ENCODE data around the gene POP4. TPM values are rescaled to one million over a fixed set of nuclear protein-coding genes. Genes with fewer than 3 reads are reported as not detected.

Gene POP4
- total and polyA plus RNA-seq, 2 of the 13 experiments (the other 11 are each of a cell fraction or from before 2014, with no cell fraction given), result 32.2 to 84.0 TPM

DNA sequence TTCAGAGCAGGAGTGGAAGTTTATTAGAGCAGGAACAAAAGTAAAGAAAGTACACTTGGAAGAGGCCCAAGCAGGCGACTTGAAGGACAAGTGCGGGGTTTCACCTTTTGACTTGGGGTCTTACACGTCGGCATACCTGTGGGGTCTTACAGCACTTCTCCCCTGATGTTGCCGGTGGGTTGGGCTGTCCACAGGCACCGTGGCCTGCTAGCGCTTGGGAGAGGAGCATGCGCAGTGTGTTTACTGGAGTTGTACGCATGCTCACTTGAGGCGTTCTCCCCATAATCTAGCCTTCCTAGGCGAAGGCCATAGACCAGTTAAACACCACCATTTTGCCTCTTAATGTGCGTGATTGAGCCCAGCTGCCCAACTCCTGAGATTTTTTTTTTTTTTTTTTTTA, 34.1 kb downstream of the POP4 start:
- Histone ChIP-seq H3K4me2 (ENCODE audit: low read depth, low read length) (no peak overlapping the region), H3K36me3 (replicated peaks in 1 of 2; ENCODE audit: control insufficient read depth in 1 of 2, insufficient read depth in 2 of 2, low read length in 2 of 2) (no peaks in the 10 kb centered on the region), H3K4me3 (replicated peaks in 1 of 3; ENCODE audit: insufficient read depth in 1 of 3, low read depth in 2 of 3, low read length in 3 of 3) (no peak overlapping the region), H2AFZ (ENCODE audit: low read length) (no peak overlapping the region), H3K27me3 (ENCODE audit: control insufficient read depth in 1 of 2, insufficient read depth in 2 of 2, low read length in 2 of 2) (peaks cover 1 to 4% of the 10 kb centered on the region in 2 experiments; a peak in 4 of 5 replicates), H3K4me1 (ENCODE audit: insufficient read depth, low read length) (no peaks in the 10 kb centered on the region), H3K9ac (ENCODE audit: insufficient read depth, low read depth, low read length) (no peak overlapping the region), H3K9me3 (ENCODE audit: low read length) (no peaks in the 10 kb centered on the region), H3K27ac (ENCODE audit: extremely low read length, insufficient read depth, low read length) (no peak overlapping the region), H4K20me1 (ENCODE audit: insufficient read depth, low read length) (no peaks in the 10 kb centered on the region), H3K79me2 (ENCODE audit: insufficient read depth, low read length) (no peaks in the 10 kb centered on the region)
- POLR2A ChIA-PET, result no interaction called here
- in situ Hi-C loops (cut with HindIII; ENCODE audit: extremely low pct_ligation_motif_present, low pct_unique_long_range_greater_than_20kb) (no loop called here), intact Hi-C loops (cut with micrococcal nuclease; ENCODE audit: unreplicated experiment) (no loop called here)
- ATAC-seq (no peak), DNase-seq (ENCODE audit: low spot score) (no peak), FAIRE-seq (no peak)
- no peak for TF ChIP-seq EP300 (IDR thresholded peaks at IDR 0.05; ENCODE audit: low read depth in 2 of 2, low read length in 2 of 2)
- no peak for TF ChIP-seq EP300 (CRISPR knock-in tag; IDR thresholded peaks at IDR 0.05; ENCODE audit: borderline replicate concordance)
- no TSS peak for BruUV-seq (replicated peaks)
- WGBS (ENCODE audit: low lambda C conversion rate), result 62% methylated on average over 11 of the region's 12 CpGs
- CTCF ChIA-PET (ENCODE audit: low intra/inter-chr PET ratio, low total read pairs), result no interaction called here

DNA sequence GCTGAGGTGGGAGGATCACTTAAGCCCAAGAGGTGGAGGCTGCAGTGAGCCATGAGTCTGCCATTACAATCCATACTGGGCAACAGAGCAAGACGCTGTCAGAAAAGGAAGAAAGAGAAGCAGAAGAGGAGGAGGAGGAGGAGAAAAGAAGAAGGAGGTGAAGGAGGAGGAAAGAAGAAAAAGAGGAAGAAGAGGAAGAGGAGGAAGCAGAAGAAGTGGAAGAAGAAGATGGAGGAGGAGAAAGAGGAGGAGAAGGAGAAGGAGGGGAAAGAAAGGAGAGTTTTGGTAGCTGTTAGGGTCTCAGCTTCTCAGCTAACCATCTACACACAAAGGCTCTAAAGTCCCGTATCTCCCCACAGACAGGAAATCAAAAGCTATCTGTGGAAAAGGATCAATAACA, 35.5 kb downstream of the POP4 start:
- WGBS (ENCODE audit: low lambda C conversion rate), result 22% methylated on average over 2 of the region's 2 CpGs
- H3K4me2 ChIP-seq (ENCODE audit: low read depth, low read length), result no peak overlapping the region
- FAIRE-seq (no peak), ATAC-seq (no peak), DNase-seq (ENCODE audit: low spot score) (no peak)
- H3K9me3 ChIP-seq (ENCODE audit: low read length), result no peaks in the 10 kb centered on the region
- no peak overlapping the region for H3K27ac ChIP-seq (ENCODE audit: extremely low read length, insufficient read depth, low read length)
- no peaks in the 10 kb centered on the region for H3K79me2 ChIP-seq (ENCODE audit: insufficient read depth, low read length)
- in situ Hi-C loops (cut with HindIII; ENCODE audit: extremely low pct_ligation_motif_present, low pct_unique_long_range_greater_than_20kb), result no loop called here
- no peak overlapping the region for H2AFZ ChIP-seq (ENCODE audit: low read length)
- BruUV-seq (replicated peaks), result no TSS peak
- TF ChIP-seq ZNF253 (CRISPR knock-in tag; IDR thresholded peaks at IDR 0.05; ENCODE audit: borderline replicate concordance), result no peak
- TF ChIP-seq TCF12 (IDR thresholded peaks at IDR 0.05), result no peak
- no peak for TF ChIP-seq TCF12 (CRISPR knock-in tag; IDR thresholded peaks at IDR 0.05)
- no peak for TF ChIP-seq POLR2G (IDR thresholded peaks at IDR 0.05; ENCODE audit: low read depth, low read length)
- no peak for TF ChIP-seq ZNF431 (CRISPR knock-in tag; IDR thresholded peaks at IDR 0.05; ENCODE audit: borderline replicate concordance, low read depth)
- no peak for TF ChIP-seq ZNF589 (CRISPR knock-in tag; conservative IDR thresholded peaks at IDR 0.05)
- no peak for TF ChIP-seq ZNF614 (CRISPR knock-in tag; IDR thresholded peaks at IDR 0.05; ENCODE audit: borderline replicate concordance)
- no peak for TF ChIP-seq NR2F2 (IDR thresholded peaks at IDR 0.05; ENCODE audit: borderline replicate concordance, low read depth)
- TF ChIP-seq SRY (CRISPR knock-in tag; IDR thresholded peaks at IDR 0.05), result no peak
- no peak for TF ChIP-seq RBM39 (IDR thresholded peaks at IDR 0.05; ENCODE audit: low read depth, low read length, poor library complexity, severe bottlenecking)
- TF ChIP-seq RFX1 (IDR thresholded peaks at IDR 0.05), result no peak
- H3K36me3 ChIP-seq (replicated peaks in 1 of 2; ENCODE audit: control insufficient read depth in 1 of 2, insufficient read depth in 2 of 2, low read length in 2 of 2), result no peaks in the 10 kb centered on the region
- intact Hi-C loops (cut with micrococcal nuclease; ENCODE audit: unreplicated experiment), result no loop called here
- POLR2A ChIA-PET, result no interaction called here
- CTCF ChIA-PET (ENCODE audit: low intra/inter-chr PET ratio, low total read pairs), result no interaction called here
- no peak overlapping the region for H3K4me3 ChIP-seq (replicated peaks in 1 of 3; ENCODE audit: insufficient read depth in 1 of 3, low read depth in 2 of 3, low read length in 3 of 3)
- H4K20me1 ChIP-seq (ENCODE audit: insufficient read depth, low read length), result no peaks in the 10 kb centered on the region
- H3K27me3 ChIP-seq (ENCODE audit: control insufficient read depth in 1 of 2, insufficient read depth in 2 of 2, low read length in 2 of 2), result peaks cover 1 to 6% of the 10 kb centered on the region in 2 experiments; a peak in 4 of 5 replicates
- H3K4me1 ChIP-seq (ENCODE audit: insufficient read depth, low read length), result peaks cover 8% of the 10 kb centered on the region
- no peak overlapping the region for H3K9ac ChIP-seq (ENCODE audit: insufficient read depth, low read depth, low read length)
